ENCODE data around the gene APCDD1L.

- TF ChIP-seq CTCF (IDR thresholded peaks at IDR 0.05), result no peak
- TF ChIP-seq POLR2A (IDR thresholded peaks at IDR 0.05), result no peak
These were observed 97.8 kb downstream of the APCDD1L start for GRCh38 chr20:58417438-58417837.

Data from sigmoid colon (tissue), 3 donors.